Activated naive CD4-positive, alpha-beta T cell treated with anti-CD3 and anti-CD28 coated beads, Interleukin-2, amount 10 ng/mL, durations not matched to agents 7 days and 5 days (primary cell): Measurements from ENCODE around the gene CEPT1.
"Not testable (repeated sequence)": the region's sequence is repeated elsewhere in the genome, so short reads cannot be mapped to it uniquely, and the experiment has no call there.

Experiments
- CTCF ChIA-PET: fragments of 350-600 bp; sonication (Branson Sonifier 250); formaldehyde crosslinking; loops from one replicate; lab custom pipeline; 2021; ENCODE audit warnings: antibody characterized with exemption; lab: Charles Lee
- DNase-seq: peaks from one replicate; pipeline ENCODE4 v3.0.0-alpha.2; 2020
- H3K27ac Mint-ChIP-seq: one replicate; pipeline ENCODE4 v1.8.0; 2021; ENCODE audit warnings: mild to moderate bottlenecking, moderate library complexity, mixed read lengths
- H3K27me3 Mint-ChIP-seq: one replicate; pipeline ENCODE4 v1.8.0; 2021; ENCODE audit warnings: mild to moderate bottlenecking, mixed read lengths
- H3K36me3 Mint-ChIP-seq: one replicate; pipeline ENCODE4 v1.8.0; 2021; ENCODE audit warnings: mixed read lengths
- H3K4me1 Mint-ChIP-seq: one replicate; pipeline ENCODE4 v1.8.0; 2021; ENCODE audit warnings: mixed read lengths
- H3K4me3 Mint-ChIP-seq: one replicate; pipeline ENCODE4 v1.8.0; 2021; ENCODE audit warnings: mild to moderate bottlenecking, moderate library complexity, mixed read lengths
- H3K9me3 Mint-ChIP-seq: one replicate; pipeline ENCODE4 v1.8.0; 2021; ENCODE audit warnings: mixed read lengths

The CEPT1 gene

DNA sequence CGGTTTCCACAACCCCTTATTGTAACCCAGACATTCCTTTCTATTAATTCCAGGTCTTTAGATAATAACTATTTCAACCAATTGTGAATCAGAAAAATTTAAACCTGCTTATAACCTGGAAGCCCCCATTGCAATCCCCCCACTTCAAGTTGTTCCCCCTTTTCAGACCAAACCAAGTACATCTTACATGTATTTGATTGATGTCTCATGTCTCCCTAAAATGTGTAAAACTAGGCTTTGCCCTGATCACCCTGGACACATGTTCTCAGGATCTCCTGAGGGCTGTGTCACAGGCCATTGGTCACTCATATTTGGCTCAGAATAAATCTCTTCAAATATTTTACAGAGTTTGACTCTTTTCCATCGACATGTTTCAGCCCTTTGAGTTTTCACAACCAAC lies 75.3 kb downstream of the CEPT1 start:
- Mint-ChIP-seq H3K4me1 (peaks cover 92% of the 10 kb centered on the region), H3K4me3 (peak overlapping the region; percentile 77), H3K36me3 (peaks cover 11% of the 10 kb centered on the region), H3K27ac (peak overlapping the region; percentile 98)
- not testable (repeated sequence) for H3K27me3 Mint-ChIP-seq, H3K9me3 Mint-ChIP-seq, DNase-seq
- CTCF ChIA-PET = interaction anchor here (0.7 to 10.6 kb wide), 7 partner anchors 10 to 1590 kb away, joined by 3 to 250 read pairs (median 4); partner anchors contain the start of genes CHI3L2 and DENND2D

DNA sequence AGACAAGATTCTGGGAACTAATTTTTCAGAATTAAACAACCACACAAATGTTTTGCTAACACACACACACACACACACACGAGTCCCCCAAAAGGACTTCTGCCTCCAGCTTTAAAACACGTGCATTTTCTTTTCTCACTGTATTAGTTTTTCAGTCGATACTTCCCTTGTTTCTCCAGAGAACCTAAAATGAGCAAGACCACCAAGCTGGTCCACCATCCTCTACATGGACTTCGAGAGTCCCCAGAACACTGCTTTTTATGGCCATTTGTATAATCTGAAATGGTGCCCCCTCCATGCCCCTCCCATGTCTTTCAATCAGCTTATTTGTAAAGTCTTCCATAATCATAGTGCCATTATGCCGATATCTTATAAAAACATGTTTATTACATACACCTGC lies 76.7 kb downstream of the CEPT1 start:
- peaks cover 14% of the 10 kb centered on the region for H3K36me3 Mint-ChIP-seq
- H3K4me3 Mint-ChIP-seq = peak overlapping the region; percentile 77
- peaks cover 5% of the 10 kb centered on the region for H3K9me3 Mint-ChIP-seq
- peaks cover 98% of the 10 kb centered on the region for H3K4me1 Mint-ChIP-seq
- no peak for DNase-seq
- CTCF ChIA-PET = interaction anchor here (0.6 to 10.6 kb wide), 4 partner anchors 10 to 29 kb away, joined by 3 to 250 read pairs (median 4); partner anchors contain the start of genes CHI3L2 and DENND2D
- H3K27me3 Mint-ChIP-seq = no peaks in the 10 kb centered on the region
- peak overlapping the region; percentile 98 for H3K27ac Mint-ChIP-seq

- peak overlapping the region; percentile 77 for H3K4me3 Mint-ChIP-seq
- CTCF ChIA-PET = interaction anchor here (0.6 to 10.6 kb wide), 3 partner anchors 9 to 20 kb away, joined by 3 to 250 read pairs (median 3); partner anchors contain the start of gene DENND2D
- peaks cover 5% of the 10 kb centered on the region for H3K9me3 Mint-ChIP-seq
- H3K4me1 Mint-ChIP-seq = peaks cover 98% of the 10 kb centered on the region
- peak overlapping the region; percentile 98 for H3K27ac Mint-ChIP-seq
- H3K36me3 Mint-ChIP-seq = peaks cover 14% of the 10 kb centered on the region
- no peaks in the 10 kb centered on the region for H3K27me3 Mint-ChIP-seq
- no peak for DNase-seq
Measured at GRCh38 chr1:111217183-111217910, 77.3 kb downstream of the CEPT1 start.

DNA sequence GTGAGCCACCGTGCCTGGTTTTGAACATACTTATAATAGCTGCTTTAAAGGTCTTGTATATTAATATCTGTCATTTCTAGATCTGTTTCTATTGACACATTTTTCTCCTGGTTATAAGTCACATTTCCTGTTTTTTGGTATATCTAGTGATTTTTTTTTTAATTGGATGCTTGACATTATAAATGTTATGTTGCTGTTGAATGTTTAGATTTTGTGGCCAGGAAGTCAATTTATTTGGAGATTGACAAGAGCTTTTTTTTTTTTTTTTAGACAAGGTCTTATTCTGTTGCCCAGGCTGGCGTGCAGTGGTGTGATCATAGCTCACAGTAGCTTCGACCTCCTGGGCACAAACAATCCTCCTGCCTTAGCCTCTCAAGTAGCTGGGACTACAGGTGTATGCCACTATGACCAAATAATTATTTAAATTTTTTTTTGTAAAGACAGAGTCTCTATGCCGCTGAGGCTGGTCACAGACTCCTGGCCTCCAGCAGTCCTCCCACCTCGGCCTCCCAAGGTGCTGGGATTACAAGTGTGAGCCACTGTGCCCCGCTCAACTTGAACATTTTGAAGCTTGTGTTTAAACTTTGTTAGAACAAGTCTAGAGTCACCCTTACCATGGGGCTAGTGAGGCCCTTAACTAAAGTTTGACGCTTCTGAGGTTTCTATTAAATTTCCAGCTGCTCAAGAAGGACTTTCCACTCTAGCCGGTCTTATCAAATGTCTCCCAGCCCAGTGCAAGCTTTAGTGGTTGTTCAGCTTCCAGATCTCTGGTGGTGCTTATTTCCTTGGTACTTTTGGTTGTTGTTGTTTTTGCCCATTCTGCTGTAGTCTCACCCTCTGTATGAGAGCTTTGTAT lies 78.9 kb downstream of the CEPT1 start:
- Mint-ChIP-seq H3K9me3 (peaks cover 5% of the 10 kb centered on the region), H3K27ac (peak overlapping the region; percentile 98), H3K27me3 (no peaks in the 10 kb centered on the region), H3K4me1 (peaks cover 96% of the 10 kb centered on the region), H3K4me3 (peak overlapping the region; percentile 59), H3K36me3 (peaks cover 12% of the 10 kb centered on the region)
- CTCF ChIA-PET = interaction anchor here (0.6 to 10.7 kb wide), 4 partner anchors 10 to 227 kb away, joined by 3 to 250 read pairs (median 51); partner anchors contain the start of gene DENND2D
- no peak for DNase-seq

GRCh38 chr1:111219557-111220286 lies 79.7 kb downstream of the CEPT1 start:
- CTCF ChIA-PET = interaction anchor here (0.6 to 10.7 kb wide), 5 partner anchors 11 to 226 kb away, joined by 3 to 250 read pairs (median 6); partner anchors contain the start of gene DENND2D
- peak overlapping the region; percentile 98 for H3K27ac Mint-ChIP-seq
- H3K36me3 Mint-ChIP-seq = peaks cover 12% of the 10 kb centered on the region
- no peaks in the 10 kb centered on the region for H3K27me3 Mint-ChIP-seq
- H3K9me3 Mint-ChIP-seq = peaks cover 5% of the 10 kb centered on the region
- peaks cover 95% of the 10 kb centered on the region for H3K4me1 Mint-ChIP-seq
- H3K4me3 Mint-ChIP-seq = peak overlapping the region; percentile 59
- peak; percentile 66 for DNase-seq

- peaks cover 5% of the 10 kb centered on the region for H3K9me3 Mint-ChIP-seq
- CTCF ChIA-PET = interaction anchor here (1.4 to 10.7 kb wide), 5 partner anchors 12 to 113 kb away, joined by 3 to 250 read pairs (median 6); partner anchors contain the start of gene DENND2D
Measured at GRCh38 chr1:111220302-111220890, 80.4 kb downstream of the CEPT1 start.

DNA sequence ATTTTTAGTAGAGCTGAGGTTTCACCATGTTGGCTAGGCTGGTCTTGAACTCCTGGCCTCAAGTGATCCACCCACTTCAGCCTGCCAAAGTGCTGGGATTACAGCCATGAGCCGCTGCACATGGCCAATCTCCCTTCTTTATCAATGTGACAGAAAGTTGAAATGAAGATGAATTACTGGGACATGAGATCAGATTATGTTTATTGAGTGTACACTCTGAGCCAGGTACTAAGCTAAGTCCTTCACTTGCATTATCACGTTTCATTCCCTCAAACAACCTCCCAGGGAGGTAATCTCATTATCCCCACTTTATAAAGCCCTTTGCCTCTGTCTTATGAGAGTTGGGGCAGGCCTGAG lies 81.2 kb downstream of the CEPT1 start:
- CTCF ChIA-PET = interaction anchor here (0.8 to 10.7 kb wide), 9 partner anchors 15 to 190 kb away, joined by 3 to 250 read pairs (median 3); partner anchors contain the start of gene DENND2D
- Mint-ChIP-seq H3K9me3 (peaks cover 5% of the 10 kb centered on the region), H3K27ac (peak overlapping the region; percentile 98), H3K4me3 (peak overlapping the region; percentile 71), H3K4me1 (peaks cover 96% of the 10 kb centered on the region), H3K27me3 (no peaks in the 10 kb centered on the region), H3K36me3 (peaks cover 12% of the 10 kb centered on the region)
- DNase-seq = no peak

More at GRCh38 chr1:111220302-111220890, 80.4 kb downstream of the CEPT1 start:
- no peak for DNase-seq
- Mint-ChIP-seq H3K4me3 (peak overlapping the region; percentile 59), H3K36me3 (peaks cover 12% of the 10 kb centered on the region), H3K27me3 (no peaks in the 10 kb centered on the region), H3K27ac (peak overlapping the region; percentile 98), H3K4me1 (peaks cover 95% of the 10 kb centered on the region)

DNA sequence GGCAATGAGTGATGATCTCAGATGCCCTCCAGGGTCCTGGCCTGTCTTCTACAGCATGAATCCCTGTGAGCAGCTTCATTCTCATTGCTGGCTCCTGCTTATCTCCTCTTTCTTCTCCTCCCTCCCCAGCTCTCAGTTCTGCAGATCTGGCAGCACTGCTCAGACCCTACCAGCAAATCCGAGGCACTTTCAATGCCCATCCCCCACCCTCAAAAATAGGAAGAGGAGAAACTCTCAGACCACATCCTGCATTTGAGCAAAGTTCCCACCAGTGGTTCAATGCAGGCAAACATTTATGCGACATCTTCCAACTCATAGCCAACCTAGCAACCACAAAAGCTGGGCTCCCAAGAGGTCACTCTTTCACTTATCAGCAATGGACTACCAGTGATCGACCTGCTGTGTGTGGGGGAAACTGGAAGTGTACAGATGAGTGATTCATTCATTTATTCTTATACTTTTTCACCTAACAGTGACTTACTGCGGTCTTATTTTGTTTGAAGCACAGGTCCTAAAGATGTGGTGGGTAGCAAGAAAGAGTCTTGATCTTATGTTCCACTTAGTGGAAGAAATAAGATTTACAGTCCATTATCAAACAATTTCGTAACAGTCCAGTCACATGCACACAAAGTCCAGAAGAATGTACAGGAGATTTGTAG lies 81.7 kb downstream of the CEPT1 start:
- Mint-ChIP-seq H3K27ac (peak overlapping the region; percentile 98), H3K9me3 (peaks cover 5% of the 10 kb centered on the region), H3K4me3 (peak overlapping the region; percentile 71), H3K4me1 (peaks cover 96% of the 10 kb centered on the region), H3K27me3 (no peaks in the 10 kb centered on the region), H3K36me3 (peaks cover 12% of the 10 kb centered on the region)
- CTCF ChIA-PET = interaction anchor here (0.8 to 10.7 kb wide), 10 partner anchors 15 to 220 kb away, joined by 3 to 250 read pairs (median 4); partner anchors contain the start of gene DENND2D
- peak; percentile 77 for DNase-seq

- DNase-seq = peak; percentile 87
- peak overlapping the region; percentile 98 for H3K27ac Mint-ChIP-seq
- CTCF ChIA-PET = interaction anchor here (0.8 to 10.7 kb wide), 18 partner anchors 9 to 525 kb away, joined by 3 to 250 read pairs (median 4); partner anchors contain the start of genes DENND2D and WDR77
Measured at GRCh38 chr1:111222308-111223125, 82.5 kb downstream of the CEPT1 start.

DNA sequence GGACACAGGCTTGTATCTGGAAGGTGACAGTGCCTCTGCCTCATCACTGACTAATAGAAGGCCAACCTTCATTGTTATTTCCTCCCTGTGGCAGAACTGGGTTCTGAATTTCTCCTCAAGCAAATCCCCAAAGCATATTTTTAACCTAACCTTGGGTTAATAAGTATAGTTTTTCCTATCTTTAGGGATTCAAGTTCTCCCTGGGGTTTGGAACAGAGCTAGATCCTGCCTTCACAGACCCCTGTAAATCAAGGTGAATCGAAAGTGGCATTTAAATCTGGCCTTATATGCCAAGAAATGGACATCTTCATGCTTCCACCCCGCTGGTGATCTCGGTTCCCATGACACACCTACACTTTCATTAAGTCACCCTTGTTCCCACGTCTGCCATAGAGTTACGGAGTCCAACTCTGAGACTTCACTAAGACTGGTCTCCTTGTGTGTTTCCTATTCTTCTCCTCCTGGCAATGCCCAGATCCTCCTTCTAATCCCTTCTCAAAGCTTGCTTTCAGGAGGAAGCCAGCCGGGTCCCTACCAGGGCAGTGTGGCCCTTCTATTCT lies 83.2 kb downstream of the CEPT1 start:
- Mint-ChIP-seq H3K27ac (peak overlapping the region; percentile 98), H3K27me3 (no peaks in the 10 kb centered on the region), H3K9me3 (no peaks in the 10 kb centered on the region), H3K36me3 (peaks cover 15% of the 10 kb centered on the region), H3K4me3 (peak overlapping the region; percentile 71), H3K4me1 (peaks cover 96% of the 10 kb centered on the region)
- CTCF ChIA-PET = interaction anchor here (0.6 to 10.7 kb wide), 20 partner anchors 9 to 545 kb away, joined by 3 to 250 read pairs (median 4); partner anchors contain the start of genes DENND2D and WDR77
- DNase-seq = no peak

More at GRCh38 chr1:111222308-111223125, 82.5 kb downstream of the CEPT1 start:
- Mint-ChIP-seq H3K4me3 (peak overlapping the region; percentile 71), H3K36me3 (peaks cover 12% of the 10 kb centered on the region), H3K9me3 (peaks cover 5% of the 10 kb centered on the region), H3K4me1 (peaks cover 96% of the 10 kb centered on the region), H3K27me3 (no peaks in the 10 kb centered on the region)

- Mint-ChIP-seq H3K27ac (peak overlapping the region; percentile 92), H3K4me3 (peak overlapping the region; percentile 56)
- CTCF ChIA-PET = interaction anchor here (1.2 to 10.7 kb wide), 7 partner anchors 11 to 216 kb away, joined by 5 to 96 read pairs (median 7); no protein-coding TSS in a partner anchor
Measured at GRCh38 chr1:111225091-111225490, 85.1 kb downstream of the CEPT1 start.

More at GRCh38 chr1:111225091-111225490, 85.1 kb downstream of the CEPT1 start:
- DNase-seq = no peak
- peaks cover 12% of the 10 kb centered on the region for H3K36me3 Mint-ChIP-seq
- no peaks in the 10 kb centered on the region for H3K9me3 Mint-ChIP-seq
- H3K4me1 Mint-ChIP-seq = peaks cover 93% of the 10 kb centered on the region
- H3K27me3 Mint-ChIP-seq = no peaks in the 10 kb centered on the region
